GM10847 (cell line): ENCODE measurements around the gene SCYL2.

ENCODE experiments used
- POLR2A ChIP-seq: IDR thresholded peaks from 2 replicates; pipeline ENCODE4 v1.6.1; 2011; ENCODE audit not compliant: insufficient read length; ENCODE audit errors: extremely low read depth

Gene SCYL2

DNA sequence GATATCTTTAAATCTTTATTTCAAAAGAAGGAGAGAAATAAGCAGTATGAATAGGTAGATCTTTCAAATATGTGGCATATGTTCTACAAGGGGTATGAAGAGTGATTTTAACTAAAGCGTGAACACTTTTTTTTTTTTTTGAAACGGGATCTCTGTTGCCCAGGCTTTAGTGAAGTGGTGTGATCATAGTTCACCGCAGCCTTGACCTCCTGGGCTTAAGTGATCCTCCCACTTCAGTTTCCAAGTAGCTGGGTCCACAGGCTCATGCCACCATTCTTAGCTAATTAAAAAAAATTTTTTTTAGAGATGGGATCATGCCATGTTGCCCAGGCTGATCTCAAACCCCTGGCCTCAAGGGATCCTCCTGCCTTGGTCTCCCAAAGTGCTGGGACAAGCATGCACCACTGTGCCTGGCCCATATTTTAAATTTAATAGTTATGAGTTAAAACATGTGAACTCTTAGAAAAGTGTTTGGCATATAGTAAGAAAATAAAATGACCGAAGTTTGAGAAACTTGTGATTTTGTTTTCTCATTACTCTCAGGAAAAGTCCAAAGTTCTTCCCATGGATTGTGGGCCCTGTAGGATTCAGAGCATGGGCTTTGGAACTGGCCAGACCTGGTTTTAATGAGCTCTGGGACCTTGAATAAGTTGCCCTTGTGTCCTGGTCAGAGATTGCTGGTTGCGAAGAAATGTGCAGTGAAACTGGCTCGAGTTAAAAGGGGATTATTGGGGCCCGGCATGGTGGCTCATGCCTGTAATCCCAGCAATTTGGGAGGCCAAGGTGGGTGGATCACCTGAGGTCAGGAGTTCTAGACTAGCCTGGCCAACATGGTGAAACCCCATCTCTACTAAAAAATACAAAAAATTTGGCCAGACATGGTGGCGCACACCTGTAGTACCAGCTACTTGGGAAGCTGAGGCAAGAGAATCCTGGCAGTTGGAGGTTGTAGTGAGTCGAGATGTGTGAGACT, 116.9 kb downstream of the SCYL2 start:
- TF ChIP-seq POLR2A, result no peak

DNA sequence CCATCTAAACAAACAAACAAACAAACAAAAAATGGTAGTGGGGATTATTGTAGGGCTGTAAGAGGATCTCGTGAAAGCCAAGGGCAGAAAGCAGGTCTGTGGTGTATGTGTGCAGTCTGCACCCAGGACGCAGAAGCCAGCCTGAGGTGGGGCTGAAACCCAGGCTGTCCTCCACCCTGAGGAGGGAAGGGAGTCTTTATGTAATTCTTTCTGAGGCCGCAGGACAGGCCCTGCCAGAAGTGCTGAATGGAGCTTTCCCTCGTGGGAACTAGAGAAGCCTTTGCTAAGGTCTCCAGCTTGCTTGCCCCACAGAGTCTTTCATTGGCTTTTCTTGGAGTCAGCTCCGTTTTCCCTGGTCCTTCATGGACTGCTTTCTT, 117.6 kb downstream of the SCYL2 start:
- no peak for TF ChIP-seq POLR2A

DNA sequence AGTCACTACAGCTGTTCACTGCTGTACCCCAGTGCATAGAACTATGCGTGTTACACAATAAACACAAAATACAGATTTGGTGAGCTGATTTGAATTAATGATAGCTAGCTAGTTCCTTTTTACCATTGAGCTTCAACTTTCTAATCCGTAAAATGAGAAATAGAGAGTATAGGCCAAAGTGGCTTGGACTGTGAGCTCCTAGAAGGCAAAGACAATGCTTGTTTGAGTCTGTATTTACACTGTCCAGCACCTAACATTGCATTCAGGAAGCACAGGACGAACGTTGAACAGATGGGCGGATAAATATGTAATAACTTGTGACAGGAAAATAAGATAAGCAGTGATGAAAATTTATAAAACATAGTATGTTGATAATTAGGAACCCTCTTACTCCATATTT, 121.4 kb downstream of the SCYL2 start:
- TF ChIP-seq POLR2A, result no peak
